Mucosa of descending colon (tissue), 3 donors: ENCODE measurements around the gene RMDN2. TPM values are rescaled to one million over a fixed set of nuclear protein-coding genes. Genes with fewer than 3 reads are reported as not detected.
A peak's percentile ranks its signal among the peaks of the same experiment; 100 is the strongest.
"Not testable (repeated sequence)": the region's sequence is repeated elsewhere in the genome, so short reads cannot be mapped to it uniquely, and the experiment has no call there.

Experiments used
- ATAC-seq: fragments of 200-7000 bp; cut with Tn5 transposase; one replicate; pipeline ENCODE4 v1.9.1; 2020; ENCODE audit warnings: mild to moderate bottlenecking, moderate library complexity
- DNase-seq, 3 donors: peaks; one replicate each; pipeline ENCODE4 v3.0.0-alpha.2; 2020
- H3K36me3 ChIP-seq: fragments of 200-600 bp; one replicate; pipeline ENCODE4 v1.8.0; 2021; ENCODE audit warnings: low read depth, mild to moderate bottlenecking
- H3K4me1 ChIP-seq: fragments of 200-600 bp; one replicate; pipeline ENCODE4 v1.8.0; 2021; ENCODE audit warnings: low read depth, mild to moderate bottlenecking
- H3K4me3 ChIP-seq: fragments of 200-600 bp; one replicate; pipeline ENCODE4 v1.8.0; 2021; ENCODE audit warnings: mild to moderate bottlenecking
- H3K9me3 ChIP-seq: fragments of 200-600 bp; one replicate; pipeline ENCODE4 v1.8.0; 2021; ENCODE audit warnings: mild to moderate bottlenecking
- CTCF ChIP-seq: fragments of 200-600 bp; IDR thresholded peaks from one replicate; pipeline ENCODE4 v1.8.0; 2022; ENCODE audit warnings: antibody characterized with exemption, mild to moderate bottlenecking
- intact Hi-C, 2 donors: fragments of 100-400 bp; cut with DNase I in 1 of 2; cut with micrococcal nuclease in 1 of 2; formaldehyde crosslinking; loops; one replicate each; pipeline versions ENCODE4 v1.11.0 to v1.11.1; 2022; cut with DNase I, micrococcal nuclease
- total RNA-seq, 3 donors: library from RNA; stranded (reverse); fragmentation: NEBNext Ultra II Directional in 2 of 3; extraction: Animal tissue kit (Norgen Biotek cat#: 25700) in 2 of 3; gene quantifications; one replicate each; pipeline versions ENCODE4 v1.2.1 to v1.2.4, GENCODE V29; 2021 to 2023
- donor health status: DM: no; HTN: no; CAD: no; lungs with moderate emphysema.
- donor health status: DM: no; HTN: no; CAD: no.
- donor health status: DM: no; HTN: yes; CAD: no.

The RMDN2 gene
- total RNA-seq, 3 donors from 2014 or later: 22.8 to 46.2 (median 28.5) TPM

GRCh38 chr2:37928377-37928776, 3.3 kb downstream of the RMDN2 start:
- TF ChIP-seq CTCF: no peak
- DNase-seq (peak in 1 of 3 donors; percentile 32), ATAC-seq (peak; percentile 62)
- no peaks in the 10 kb centered on the region for H3K36me3 ChIP-seq
- peaks cover 5% of the 10 kb centered on the region for H3K4me1 ChIP-seq
- H3K9me3 ChIP-seq: no peaks in the 10 kb centered on the region
- intact Hi-C loops: no loop called here
- no peak overlapping the region for H3K4me3 ChIP-seq

- H3K4me3 ChIP-seq, intact Hi-C loops, H3K4me1 ChIP-seq, DNase-seq, H3K9me3 ChIP-seq, H3K36me3 ChIP-seq, ATAC-seq: not testable (repeated sequence)
Observed at GRCh38 chr2:37930392-37930791, 5.3 kb downstream of the RMDN2 start.

- peak in 1 of 3 donors; percentile 46 for DNase-seq
- ATAC-seq, H3K4me1 ChIP-seq, intact Hi-C loops, H3K36me3 ChIP-seq, H3K4me3 ChIP-seq, H3K9me3 ChIP-seq: not testable (repeated sequence)
Observed at GRCh38 chr2:37932873-37933272, 7.8 kb downstream of the RMDN2 start.

GRCh38 chr2:37934591-37935513, 9.8 kb downstream of the RMDN2 start:
- TF ChIP-seq CTCF: no peak
- Histone ChIP-seq H3K9me3 (no peaks in the 10 kb centered on the region), H3K4me1 (no peaks in the 10 kb centered on the region), H3K36me3 (no peaks in the 10 kb centered on the region), H3K4me3 (no peak overlapping the region)
- DNase-seq (no peak), ATAC-seq (peak; percentile 27)
- intact Hi-C loops: no loop called here

- intact Hi-C loops, DNase-seq, H3K9me3 ChIP-seq, ATAC-seq, H3K4me1 ChIP-seq, H3K36me3 ChIP-seq, H3K4me3 ChIP-seq: not testable (repeated sequence)
Observed at GRCh38 chr2:37937568-37937967, 12.5 kb downstream of the RMDN2 start.

GRCh38 chr2:37941267-37941666, 16.2 kb downstream of the RMDN2 start:
- ATAC-seq, intact Hi-C loops: not testable (repeated sequence)

GRCh38 chr2:37944268-37944667, 19.2 kb downstream of the RMDN2 start:
- Histone ChIP-seq H3K36me3 (no peaks in the 10 kb centered on the region), H3K4me3 (no peak overlapping the region), H3K4me1 (no peaks in the 10 kb centered on the region), H3K9me3 (no peaks in the 10 kb centered on the region)
- intact Hi-C loops: no loop called here
- ATAC-seq (no peak), DNase-seq (no peak)
- no peak for TF ChIP-seq CTCF

More at GRCh38 chr2:37941267-37941666, 16.2 kb downstream of the RMDN2 start:
- not testable (repeated sequence) for H3K4me1 ChIP-seq, H3K4me3 ChIP-seq, H3K9me3 ChIP-seq, DNase-seq, H3K36me3 ChIP-seq
